Astrocyte of the cerebellum (primary cell): Measurements from ENCODE around the gene ZNF205.
A peak's percentile ranks its signal among the peaks of the same experiment; 100 is the strongest.

Experiments
- DNase-seq: peaks from one replicate; pipeline ENCODE4 v3.0.0-alpha.2; 2011; ENCODE audit warnings: low read depth
- H3K4me3 ChIP-seq: 2 replicates; pipeline ENCODE4 v1.5.1; 2011; ENCODE audit warnings: mild to moderate bottlenecking, low read depth, low read length, moderate library complexity
- in situ Hi-C: cut with HindIII; loops from 2 replicates; pipeline ENCODE4 v1.10.0; 2017; ENCODE audit warnings: low sequenced_read_pairs
- TF ChIP-seq, protein P1 (sequence below): IDR thresholded peaks from 2 replicates; pipeline ENCODE4 v1.5.1; 2012; ENCODE audit warnings: low read length, low read depth, moderate library complexity, mild to moderate bottlenecking; ENCODE audit errors: missing control alignments

ZNF205 gene

GRCh38 chr16:3122926-3123570 lies 10.7 kb downstream of the ZNF205 start:
- in situ Hi-C loops, result no loop called here
- no peak for DNase-seq
- TF ChIP-seq, protein P1, sequence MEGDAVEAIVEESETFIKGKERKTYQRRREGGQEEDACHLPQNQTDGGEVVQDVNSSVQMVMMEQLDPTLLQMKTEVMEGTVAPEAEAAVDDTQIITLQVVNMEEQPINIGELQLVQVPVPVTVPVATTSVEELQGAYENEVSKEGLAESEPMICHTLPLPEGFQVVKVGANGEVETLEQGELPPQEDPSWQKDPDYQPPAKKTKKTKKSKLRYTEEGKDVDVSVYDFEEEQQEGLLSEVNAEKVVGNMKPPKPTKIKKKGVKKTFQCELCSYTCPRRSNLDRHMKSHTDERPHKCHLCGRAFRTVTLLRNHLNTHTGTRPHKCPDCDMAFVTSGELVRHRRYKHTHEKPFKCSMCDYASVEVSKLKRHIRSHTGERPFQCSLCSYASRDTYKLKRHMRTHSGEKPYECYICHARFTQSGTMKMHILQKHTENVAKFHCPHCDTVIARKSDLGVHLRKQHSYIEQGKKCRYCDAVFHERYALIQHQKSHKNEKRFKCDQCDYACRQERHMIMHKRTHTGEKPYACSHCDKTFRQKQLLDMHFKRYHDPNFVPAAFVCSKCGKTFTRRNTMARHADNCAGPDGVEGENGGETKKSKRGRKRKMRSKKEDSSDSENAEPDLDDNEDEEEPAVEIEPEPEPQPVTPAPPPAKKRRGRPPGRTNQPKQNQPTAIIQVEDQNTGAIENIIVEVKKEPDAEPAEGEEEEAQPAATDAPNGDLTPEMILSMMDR, result no peak
- H3K4me3 ChIP-seq, result no peak overlapping the region

DNA sequence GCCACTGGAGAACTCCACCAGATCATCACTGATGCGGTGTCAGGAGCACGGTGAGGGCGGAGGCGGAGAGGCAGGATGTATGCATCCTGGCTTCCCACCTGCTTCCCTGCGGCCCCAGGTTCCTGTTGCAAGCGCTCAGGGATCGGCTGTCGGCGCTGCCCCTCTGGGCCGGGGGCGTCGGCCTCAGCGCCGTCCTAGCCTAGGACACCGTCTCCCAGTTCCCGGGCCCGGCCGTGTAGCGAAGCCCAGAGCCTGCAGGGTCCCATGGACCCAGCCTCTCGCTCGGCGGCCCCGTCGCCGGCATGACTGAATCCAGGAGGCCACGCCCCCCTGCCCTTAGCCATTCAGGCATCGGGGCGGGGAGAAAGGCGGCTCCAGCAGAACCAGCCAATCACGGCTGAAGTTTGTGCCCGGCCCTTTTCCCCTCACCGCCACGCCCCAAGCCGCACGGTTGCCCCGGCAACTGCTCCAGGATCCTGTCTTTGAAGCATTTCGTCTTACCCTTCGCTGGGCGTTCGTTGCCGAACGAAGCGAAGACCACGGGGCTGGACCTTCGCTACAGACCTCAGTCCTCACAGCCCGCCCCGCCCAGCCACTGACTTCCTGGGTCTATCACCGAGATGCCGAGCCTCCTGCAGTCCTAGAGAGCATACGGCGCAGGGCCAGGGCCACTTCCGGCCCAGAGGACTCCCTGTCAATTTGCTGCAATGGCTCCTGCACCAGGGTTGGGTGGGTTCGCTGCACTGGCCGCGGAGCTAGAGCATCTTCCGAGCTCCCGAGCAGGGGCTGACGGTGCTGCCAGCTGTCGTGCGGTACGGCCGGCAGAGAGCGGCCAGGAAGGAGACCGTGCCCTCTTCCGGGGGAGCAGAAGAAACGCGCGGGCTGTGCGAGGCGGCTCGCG lies 11.8 kb downstream of the ZNF205 start:
- in situ Hi-C loops, result no loop called here

DNA sequence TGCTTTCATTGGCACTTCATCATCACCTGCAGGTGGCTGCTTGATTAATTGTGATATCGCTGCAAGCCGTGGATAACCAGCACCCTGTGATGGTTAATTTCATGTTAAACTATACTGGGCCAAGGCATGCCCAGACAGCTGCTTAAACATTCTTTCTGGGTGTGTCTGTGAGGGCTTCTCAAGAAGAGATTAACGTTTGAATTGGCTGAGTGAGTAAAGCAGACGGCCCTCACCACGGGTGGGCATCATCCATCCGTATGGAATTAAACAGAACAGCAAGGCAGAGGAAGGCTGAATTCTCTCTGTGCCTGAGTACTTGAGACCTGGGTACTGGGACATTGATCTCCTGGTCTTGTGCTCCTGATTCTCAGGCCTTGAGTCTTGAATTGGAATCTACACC lies 15.4 kb downstream of the ZNF205 start:
- in situ Hi-C loops, result loop anchor here (5.0 kb wide), 1 partner anchor 80 kb away; the partner anchor contains the start of gene MMP25
- no peak for DNase-seq
- TF ChIP-seq, protein P1, result no peak
- no peak overlapping the region for H3K4me3 ChIP-seq

More for the DNA sequence above, 11.8 kb downstream of the ZNF205 start:
- peak; percentile 83 for DNase-seq
- H3K4me3 ChIP-seq, result peak overlapping the region; percentile 69
- TF ChIP-seq, protein P1, result peak; percentile 17

- TF ChIP-seq, protein P1, result peak; percentile 92
- in situ Hi-C loops, result loop anchor here (5.0 kb wide), 1 partner anchor 82 kb away; the partner anchor contains the start of gene MMP25
- peak overlapping the region; percentile 5 for H3K4me3 ChIP-seq
- DNase-seq, result peak; percentile 76
Measured at GRCh38 chr16:3129137-3130131, 17.0 kb downstream of the ZNF205 start.

- DNase-seq, result no peak
- TF ChIP-seq, protein P1, result peak; percentile 64
- no peak overlapping the region for H3K4me3 ChIP-seq
- in situ Hi-C loops, result no loop called here
Measured at GRCh38 chr16:3131755-3132377, 19.5 kb downstream of the ZNF205 start.

DNA sequence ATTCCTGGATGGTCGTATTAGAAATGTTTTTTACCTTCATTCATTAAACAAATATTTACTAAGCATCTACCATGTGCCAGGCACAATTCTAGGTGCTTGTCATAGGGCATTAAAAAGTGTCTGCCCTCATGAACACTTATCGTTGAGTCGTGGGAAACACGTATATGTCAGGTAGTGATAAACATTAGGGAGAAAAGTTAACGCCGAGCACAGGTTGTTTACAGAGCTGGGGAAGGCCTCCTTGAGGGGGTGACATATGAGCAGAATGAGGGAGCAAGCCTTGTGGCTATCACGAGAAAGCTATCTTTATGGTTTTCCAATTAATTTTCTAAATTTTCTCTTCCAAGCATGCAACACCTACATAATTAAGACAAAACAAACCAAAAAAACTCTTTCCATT lies 21.5 kb downstream of the ZNF205 start:
- TF ChIP-seq, protein P1, result no peak
- H3K4me3 ChIP-seq, result peak overlapping the region; percentile 100
- DNase-seq, result no peak
- in situ Hi-C loops, result no loop called here
